ENCODE results near the gene IL31.
"Not testable (repeated sequence)": the region's sequence is repeated elsewhere in the genome, so short reads cannot be mapped to it uniquely, and the experiment has no call there.

Gene IL31

GRCh38 chr12:122183588-122183940 is 9.5 kb upstream of the IL31 start:
- H3K9ac ChIP-seq (ENCODE audit: low read depth, low read length), result peak overlapping the region; percentile 60; the same call in 1 of the 2 replicates
- peaks cover 5% of the 10 kb centered on the region; the same call in 1 of the 2 replicates for H3K4me1 ChIP-seq (ENCODE audit: insufficient read depth, low read length)
- no peaks in the 10 kb centered on the region for H3K9me3 ChIP-seq (ENCODE audit: control insufficient read depth, insufficient read depth, low read length)
- no peaks in the 10 kb centered on the region for H3K36me3 ChIP-seq (ENCODE audit: insufficient read depth, low read length)

DNA sequence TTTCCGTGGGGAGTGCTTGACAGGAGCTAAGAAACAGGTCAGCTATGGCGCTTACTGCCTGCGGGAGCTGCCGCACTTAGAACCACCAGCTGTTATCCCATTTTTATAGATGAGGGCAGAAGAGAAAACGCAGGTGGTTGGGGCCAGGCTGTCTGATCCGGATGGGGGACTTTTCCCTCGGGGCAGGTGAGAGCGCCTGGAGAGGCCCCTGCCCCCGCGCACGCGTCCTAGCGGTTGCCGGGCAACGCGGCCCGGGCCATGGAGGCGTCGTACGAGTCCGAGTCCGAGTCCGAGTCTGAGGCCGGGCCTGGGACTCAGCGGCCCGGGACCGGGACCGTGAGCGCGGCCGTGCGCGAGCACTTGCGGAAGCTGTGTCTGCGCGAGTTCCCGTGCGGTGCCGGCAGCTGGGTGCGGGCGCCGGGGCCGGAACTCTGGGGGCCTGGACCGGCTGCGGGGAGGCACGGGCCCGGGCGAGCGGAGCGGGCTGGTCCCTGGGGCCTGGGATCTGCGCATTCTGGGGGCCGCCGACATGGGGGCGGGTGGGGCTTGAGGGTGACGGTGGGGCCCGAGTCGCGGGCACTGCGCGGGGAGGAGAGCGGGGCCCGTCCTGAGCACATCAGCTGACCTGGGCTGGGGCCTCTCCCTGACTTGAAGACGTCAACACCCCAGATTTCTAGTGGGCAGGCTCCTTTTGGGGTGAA is 9.0 kb upstream of the IL31 start, which contains the start of gene LRRC43:
TSS of gene LRRC43 (plus strand) at position 237 of the 701 bp plus-strand sequence. CDS start at position 259, 22 bp downstream.
- Histone ChIP-seq H3K4me1 (ENCODE audit: insufficient read depth, low read length) (peaks cover 5% of the 10 kb centered on the region; the same call in 1 of the 2 replicates), H3K36me3 (ENCODE audit: insufficient read depth, low read length) (no peaks in the 10 kb centered on the region), H3K9me3 (ENCODE audit: control insufficient read depth, insufficient read depth, low read length) (no peaks in the 10 kb centered on the region), H3K9ac (ENCODE audit: low read depth, low read length) (peak within 1 kb of the TSS; percentile 60; the same call in 1 of the 2 replicates)

DNA sequence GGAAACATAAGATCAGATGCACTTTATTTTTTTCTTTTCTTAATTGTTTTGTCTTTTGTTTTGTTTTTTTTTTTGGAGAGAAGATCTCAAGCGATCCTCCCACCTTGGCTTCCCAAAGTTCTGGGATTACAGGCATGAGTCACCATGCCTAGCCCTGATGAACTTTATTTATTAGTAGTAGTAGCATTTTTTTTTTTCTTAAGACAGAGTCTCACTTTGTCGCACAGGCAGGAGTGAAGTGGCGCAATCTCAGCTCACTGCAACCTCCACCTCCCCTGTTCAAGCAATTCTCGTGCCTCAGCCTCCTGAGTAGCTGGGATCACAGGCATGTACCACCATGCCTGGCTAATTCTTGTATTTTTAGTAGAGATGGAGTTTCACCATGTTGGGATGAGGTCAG is 2.5 kb upstream of the IL31 start:
- not testable (repeated sequence) for H3K4me1 ChIP-seq (ENCODE audit: insufficient read depth, low read length); H3K9me3 ChIP-seq (ENCODE audit: control insufficient read depth, insufficient read depth, low read length); H3K9ac ChIP-seq (ENCODE audit: low read depth, low read length); H3K36me3 ChIP-seq (ENCODE audit: insufficient read depth, low read length)

- Histone ChIP-seq H3K9me3 (ENCODE audit: control insufficient read depth, insufficient read depth, low read length) (no peaks in the 10 kb centered on the region), H3K4me1 (ENCODE audit: insufficient read depth, low read length) (no peaks in the 10 kb centered on the region), H3K36me3 (ENCODE audit: insufficient read depth, low read length) (no peaks in the 10 kb centered on the region), H3K9ac (ENCODE audit: low read depth, low read length) (no peak overlapping the region)
Measured at GRCh38 chr12:122172262-122172939, 1.6 kb downstream of the IL31 start.

DNA sequence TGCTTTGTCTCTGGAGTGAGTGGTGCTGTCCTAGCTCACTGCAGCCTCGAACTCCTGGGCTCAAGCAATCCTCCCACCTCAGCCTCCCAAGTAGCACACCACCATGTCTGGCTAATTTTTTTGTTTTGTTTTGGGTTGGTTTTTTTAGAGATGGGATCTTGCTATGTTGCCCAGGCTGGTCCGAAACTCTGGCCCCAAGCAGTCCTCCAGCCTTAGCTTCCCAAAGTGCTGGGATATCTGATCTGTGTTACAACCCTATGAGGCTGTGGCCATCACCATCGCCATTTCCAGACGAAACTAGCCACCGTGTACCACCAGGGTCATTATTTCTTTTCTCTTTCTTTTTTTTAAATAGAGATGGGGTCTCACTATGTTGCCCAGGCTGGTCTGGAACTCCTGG is 2.6 kb downstream of the IL31 start:
- Histone ChIP-seq H3K9ac (ENCODE audit: low read depth, low read length) (no peak overlapping the region), H3K4me1 (ENCODE audit: insufficient read depth, low read length) (peaks cover 6% of the 10 kb centered on the region; the same call in 1 of the 2 replicates), H3K36me3 (ENCODE audit: insufficient read depth, low read length) (no peaks in the 10 kb centered on the region), H3K9me3 (ENCODE audit: control insufficient read depth, insufficient read depth, low read length) (no peaks in the 10 kb centered on the region)

GRCh38 chr12:122168492-122168891 is 5.5 kb downstream of the IL31 start:
- H3K9me3 ChIP-seq (ENCODE audit: control insufficient read depth, insufficient read depth, low read length), result no peaks in the 10 kb centered on the region

GRCh38 chr12:122167356-122167925 is 6.6 kb downstream of the IL31 start:
- Histone ChIP-seq H3K9me3 (ENCODE audit: control insufficient read depth, insufficient read depth, low read length) (no peaks in the 10 kb centered on the region), H3K36me3 (ENCODE audit: insufficient read depth, low read length) (no peaks in the 10 kb centered on the region), H3K4me1 (ENCODE audit: insufficient read depth, low read length) (peaks cover 6% of the 10 kb centered on the region; the same call in 1 of the 2 replicates), H3K9ac (ENCODE audit: low read depth, low read length) (no peak overlapping the region)

More at GRCh38 chr12:122168492-122168891, 5.5 kb downstream of the IL31 start:
- Histone ChIP-seq H3K9ac (ENCODE audit: low read depth, low read length) (no peak overlapping the region), H3K4me1 (ENCODE audit: insufficient read depth, low read length) (peaks cover 6% of the 10 kb centered on the region; the same call in 1 of the 2 replicates), H3K36me3 (ENCODE audit: insufficient read depth, low read length) (no peaks in the 10 kb centered on the region)

DNA sequence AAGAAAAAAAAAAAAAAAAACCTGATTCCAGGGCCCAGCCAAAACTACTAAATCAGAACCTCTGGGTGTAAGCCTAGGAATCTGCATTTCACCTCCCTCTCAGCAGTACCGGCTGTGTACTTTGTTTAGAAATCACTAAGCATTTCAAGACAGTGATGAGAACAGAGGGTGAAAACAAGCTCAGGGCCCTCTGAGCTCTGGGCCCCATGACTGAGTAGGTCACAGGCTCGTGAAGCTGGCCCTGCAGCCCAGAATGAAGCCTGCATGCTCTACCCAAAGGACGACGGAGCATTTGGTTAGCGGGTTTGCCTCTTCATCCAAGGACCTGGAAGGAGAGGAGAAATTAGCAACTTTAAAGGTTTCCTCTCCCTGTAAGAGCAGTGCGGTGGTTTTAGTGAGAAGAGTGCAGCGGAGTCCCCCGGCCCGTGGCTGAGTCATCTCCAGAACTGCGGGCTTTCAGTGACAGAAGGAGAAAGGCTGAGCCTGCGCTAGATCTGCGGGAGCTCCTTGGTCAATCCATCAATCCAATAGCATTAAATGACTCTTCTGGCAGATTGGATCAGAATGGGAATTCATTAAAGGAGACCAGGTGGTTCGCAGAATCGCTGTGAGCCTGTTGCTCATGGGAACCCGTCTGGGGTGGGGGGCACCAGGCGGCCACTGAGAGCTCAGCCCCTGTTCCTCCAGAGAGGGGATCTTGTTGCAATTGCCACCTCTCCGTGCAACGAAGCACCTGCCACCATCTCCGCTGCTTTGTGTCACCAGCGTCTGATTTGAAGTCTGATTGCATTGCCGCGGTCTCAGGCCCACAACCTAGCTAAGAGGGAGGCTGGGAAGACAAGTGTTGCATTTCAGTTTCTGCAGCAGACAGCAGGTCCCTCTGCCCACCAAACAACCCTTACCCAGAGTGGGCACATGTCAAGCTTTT is 7.3 kb downstream of the IL31 start:
- H3K9me3 ChIP-seq (ENCODE audit: control insufficient read depth, insufficient read depth, low read length), result no peaks in the 10 kb centered on the region
- peaks cover 6% of the 10 kb centered on the region; the same call in 1 of the 2 replicates for H3K4me1 ChIP-seq (ENCODE audit: insufficient read depth, low read length)
- no peak overlapping the region for H3K9ac ChIP-seq (ENCODE audit: low read depth, low read length)
- H3K36me3 ChIP-seq (ENCODE audit: insufficient read depth, low read length), result no peaks in the 10 kb centered on the region

DNA sequence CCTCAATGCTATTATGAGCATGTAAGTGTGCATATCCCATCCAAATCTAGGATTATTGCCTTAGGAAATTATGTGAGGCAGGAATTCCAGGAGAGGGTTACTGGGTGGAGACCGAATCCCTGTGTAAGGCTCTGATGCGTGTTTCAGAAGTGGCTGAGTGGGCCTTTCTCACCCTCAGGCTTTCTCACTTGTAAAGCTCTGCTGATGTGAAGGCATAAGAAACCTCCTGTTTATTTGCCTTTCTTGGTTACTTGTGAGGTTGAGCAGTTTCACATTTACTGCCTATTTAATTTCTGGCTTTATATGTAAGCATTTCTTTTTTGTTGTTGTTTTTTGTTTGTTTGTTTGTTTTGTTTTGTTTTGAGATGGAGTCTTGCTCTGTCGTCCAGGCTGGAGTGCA is 11.0 kb downstream of the IL31 start:
- Histone ChIP-seq H3K4me1 (ENCODE audit: insufficient read depth, low read length) (peaks cover 6% of the 10 kb centered on the region; the same call in 1 of the 2 replicates), H3K9ac (ENCODE audit: low read depth, low read length) (no peak overlapping the region), H3K36me3 (ENCODE audit: insufficient read depth, low read length) (no peaks in the 10 kb centered on the region), H3K9me3 (ENCODE audit: control insufficient read depth, insufficient read depth, low read length) (no peaks in the 10 kb centered on the region)

DNA sequence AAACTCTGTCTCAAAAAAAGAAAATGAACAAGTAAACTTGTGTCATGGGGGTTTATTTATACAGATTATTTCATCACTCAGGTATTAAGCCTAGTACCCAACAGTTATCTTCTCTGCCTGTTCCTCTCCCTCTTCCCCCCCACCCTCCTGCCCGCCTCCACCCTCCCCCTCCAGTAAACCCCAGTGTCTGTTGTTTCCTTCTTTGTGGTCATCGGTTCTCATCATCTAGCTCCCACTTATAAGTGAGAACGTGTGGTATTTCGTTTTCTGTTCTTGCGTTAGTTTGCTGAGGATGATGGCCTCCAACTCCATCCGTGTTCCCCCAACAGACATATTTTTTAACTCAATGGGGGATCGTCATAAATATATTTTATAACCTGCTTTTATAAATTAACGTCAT is 12.3 kb downstream of the IL31 start:
- H3K9me3 ChIP-seq (ENCODE audit: control insufficient read depth, insufficient read depth, low read length), result no peaks in the 10 kb centered on the region
- H3K4me1 ChIP-seq (ENCODE audit: insufficient read depth, low read length), result peaks cover 3% of the 10 kb centered on the region; the same call in 1 of the 2 replicates
- H3K9ac ChIP-seq (ENCODE audit: low read depth, low read length), result no peak overlapping the region
- no peaks in the 10 kb centered on the region for H3K36me3 ChIP-seq (ENCODE audit: insufficient read depth, low read length)

DNA sequence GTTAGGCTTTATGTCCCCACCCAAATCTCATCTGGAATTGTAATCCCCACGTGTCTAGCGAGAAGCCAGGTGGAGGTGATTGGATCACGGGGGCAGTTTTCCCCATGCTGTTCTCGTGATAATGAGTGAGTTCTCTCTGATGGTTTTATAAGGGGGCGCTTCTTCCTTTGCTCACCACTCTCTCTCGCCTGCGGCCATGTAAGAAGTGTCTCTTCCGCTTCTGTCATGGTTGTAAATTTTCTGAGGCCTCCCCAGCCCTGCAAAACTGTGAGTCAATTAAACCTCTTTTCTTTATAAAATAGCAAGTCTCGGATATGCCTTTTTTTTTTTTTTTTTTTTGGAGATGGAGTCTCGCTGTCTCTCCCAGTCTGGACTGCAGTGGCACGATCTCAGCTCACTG is 13.3 kb downstream of the IL31 start:
- Histone ChIP-seq H3K9ac (ENCODE audit: low read depth, low read length) (no peak overlapping the region), H3K4me1 (ENCODE audit: insufficient read depth, low read length) (no peaks in the 10 kb centered on the region), H3K36me3 (ENCODE audit: insufficient read depth, low read length) (no peaks in the 10 kb centered on the region), H3K9me3 (ENCODE audit: control insufficient read depth, insufficient read depth, low read length) (no peaks in the 10 kb centered on the region)

DNA sequence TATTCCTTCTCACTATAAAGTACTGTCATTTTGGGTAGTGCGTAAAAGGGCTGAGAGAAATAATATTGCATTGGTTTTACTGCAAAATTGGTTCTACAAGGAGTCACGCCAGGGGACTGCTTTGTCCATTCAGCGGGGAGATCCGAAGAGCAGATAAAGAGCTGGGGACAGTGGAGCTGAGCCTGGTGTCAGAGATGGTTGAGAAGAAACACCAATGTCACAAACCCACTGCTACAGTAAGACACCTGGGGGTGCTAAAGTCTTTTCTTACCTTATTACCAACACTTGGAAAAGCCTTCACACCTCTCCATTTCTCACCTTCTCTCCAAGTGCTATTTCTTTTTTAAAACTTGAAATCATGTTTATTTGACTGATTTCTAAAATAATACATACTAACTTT is 14.1 kb downstream of the IL31 start:
- no peaks in the 10 kb centered on the region for H3K36me3 ChIP-seq (ENCODE audit: insufficient read depth, low read length)
- H3K4me1 ChIP-seq (ENCODE audit: insufficient read depth, low read length), result no peaks in the 10 kb centered on the region
- H3K9ac ChIP-seq (ENCODE audit: low read depth, low read length), result no peak overlapping the region
- no peaks in the 10 kb centered on the region for H3K9me3 ChIP-seq (ENCODE audit: control insufficient read depth, insufficient read depth, low read length)

GRCh38 chr12:122158700-122159285 is 15.2 kb downstream of the IL31 start:
- Histone ChIP-seq H3K4me1 (ENCODE audit: insufficient read depth, low read length) (no peaks in the 10 kb centered on the region), H3K36me3 (ENCODE audit: insufficient read depth, low read length) (no peaks in the 10 kb centered on the region), H3K9me3 (ENCODE audit: control insufficient read depth, insufficient read depth, low read length) (no peaks in the 10 kb centered on the region), H3K9ac (ENCODE audit: low read depth, low read length) (no peak overlapping the region)

DNA sequence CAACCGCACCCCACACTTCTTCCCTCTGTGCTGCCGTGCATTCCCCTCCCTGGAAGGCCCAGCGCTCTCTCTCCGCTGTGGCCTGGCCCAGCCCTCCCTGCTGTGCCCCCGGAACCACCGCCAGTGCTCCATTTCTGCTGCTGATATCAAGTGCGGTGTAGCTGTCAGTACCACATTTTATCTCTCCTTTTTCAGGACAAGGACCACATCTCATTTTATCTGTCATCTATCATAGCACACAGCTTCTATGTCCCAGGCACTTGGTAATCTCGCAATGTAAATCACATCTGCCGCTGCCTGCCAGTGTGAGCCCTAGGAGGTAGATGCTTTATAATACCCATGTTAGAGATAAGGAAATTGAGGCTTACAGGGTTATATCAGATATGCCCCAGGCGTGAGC is 18.3 kb downstream of the IL31 start:
- Histone ChIP-seq H3K36me3 (ENCODE audit: insufficient read depth, low read length) (no peaks in the 10 kb centered on the region), H3K9me3 (ENCODE audit: control insufficient read depth, insufficient read depth, low read length) (no peaks in the 10 kb centered on the region), H3K4me1 (ENCODE audit: insufficient read depth, low read length) (no peaks in the 10 kb centered on the region), H3K9ac (ENCODE audit: low read depth, low read length) (no peak overlapping the region)
